ENCODE data around the gene CHDH. TPM values are rescaled to one million over a fixed set of nuclear protein-coding genes. Genes with fewer than 3 reads are reported as not detected.
A peak's percentile ranks its signal among the peaks of the same experiment; 100 is the strongest.

Gene CHDH
- polyA plus RNA-seq, 4 donors: 2.2 to 17.9 (median 7.9) TPM

GRCh38 chr3:53860196-53860595 is 14.0 kb upstream of the CHDH start:
- H3K4me1 ChIP-seq (ENCODE audit: control insufficient read depth in 3 of 3, insufficient read depth in 2 of 3, low read depth in 1 of 3, low read length in 2 of 3): no peaks in the 10 kb centered on the region
- no peaks in the 10 kb centered on the region for H3K9me3 ChIP-seq (ENCODE audit: control insufficient read depth in 2 of 2, insufficient read depth in 1 of 2, low read depth in 1 of 2, low read length in 1 of 2)
- no peak overlapping the region for H3K27ac ChIP-seq (ENCODE audit: low read depth in 1 of 3, low read length in 2 of 3)
- H3K27me3 ChIP-seq (ENCODE audit: control insufficient read depth in 3 of 3, insufficient read depth in 3 of 3, low read length in 3 of 3): no peaks in the 10 kb centered on the region
- no peak overlapping the region for H3K4me3 ChIP-seq (ENCODE audit: low read depth in 1 of 3, low read length in 3 of 3)
- DNase-seq: no peak
- WGBS, 3 donors: 86 to 90% (median 89%) methylated on average over 4 of the region's 4 CpGs
- no peak for FAIRE-seq
- H3K36me3 ChIP-seq (ENCODE audit: control insufficient read depth in 3 of 3, insufficient read depth in 2 of 3, low read depth in 1 of 3, low read length in 3 of 3): peaks cover 12 to 46% (median 13%) of the 10 kb centered on the region in 3 donors

- Histone ChIP-seq H3K27me3 (ENCODE audit: control insufficient read depth in 3 of 3, insufficient read depth in 3 of 3, low read length in 3 of 3) (no peaks in the 10 kb centered on the region), H3K4me3 (ENCODE audit: low read depth in 1 of 3, low read length in 3 of 3) (no peak overlapping the region), H3K9me3 (ENCODE audit: control insufficient read depth in 2 of 2, insufficient read depth in 1 of 2, low read depth in 1 of 2, low read length in 1 of 2) (no peaks in the 10 kb centered on the region), H3K4me1 (ENCODE audit: control insufficient read depth in 3 of 3, insufficient read depth in 2 of 3, low read depth in 1 of 3, low read length in 2 of 3) (no peaks in the 10 kb centered on the region), H3K27ac (ENCODE audit: low read depth in 1 of 3, low read length in 2 of 3) (no peak overlapping the region), H3K36me3 (ENCODE audit: control insufficient read depth in 3 of 3, insufficient read depth in 2 of 3, low read depth in 1 of 3, low read length in 3 of 3) (peaks cover 6 to 38% (median 9%) of the 10 kb centered on the region in 3 donors)
- no peak for FAIRE-seq
- DNase-seq: no peak
- 86 to 93% (median 89%) methylated on average over 6 of the region's 6 CpGs for WGBS, 3 donors
Observed at GRCh38 chr3:53859178-53859577, 13.0 kb upstream of the CHDH start.

GRCh38 chr3:53858096-53858741 is 12.0 kb upstream of the CHDH start:
- FAIRE-seq (no peak), DNase-seq (no peak)
- no peaks in the 10 kb centered on the region for H3K4me1 ChIP-seq (ENCODE audit: control insufficient read depth in 3 of 3, insufficient read depth in 2 of 3, low read depth in 1 of 3, low read length in 2 of 3)
- peaks cover 6 to 35% (median 7%) of the 10 kb centered on the region in 3 donors for H3K36me3 ChIP-seq (ENCODE audit: control insufficient read depth in 3 of 3, insufficient read depth in 2 of 3, low read depth in 1 of 3, low read length in 3 of 3)
- no peaks in the 10 kb centered on the region for H3K27me3 ChIP-seq (ENCODE audit: control insufficient read depth in 3 of 3, insufficient read depth in 3 of 3, low read length in 3 of 3)
- WGBS, 3 donors: 84 to 86% (median 85%) methylated on average over 7 of the region's 7 CpGs
- no peak overlapping the region for H3K4me3 ChIP-seq (ENCODE audit: low read depth in 1 of 3, low read length in 3 of 3)
- H3K9me3 ChIP-seq (ENCODE audit: control insufficient read depth in 2 of 2, insufficient read depth in 1 of 2, low read depth in 1 of 2, low read length in 1 of 2): no peaks in the 10 kb centered on the region
- no peak overlapping the region for H3K27ac ChIP-seq (ENCODE audit: low read depth in 1 of 3, low read length in 2 of 3)

GRCh38 chr3:53856964-53857363 is 10.7 kb upstream of the CHDH start:
- Histone ChIP-seq H3K27me3 (ENCODE audit: control insufficient read depth in 3 of 3, insufficient read depth in 3 of 3, low read length in 3 of 3) (no peaks in the 10 kb centered on the region), H3K36me3 (ENCODE audit: control insufficient read depth in 3 of 3, insufficient read depth in 2 of 3, low read depth in 1 of 3, low read length in 3 of 3) (peaks cover 4 to 33% (median 6%) of the 10 kb centered on the region in 3 donors), H3K4me1 (ENCODE audit: control insufficient read depth in 3 of 3, insufficient read depth in 2 of 3, low read depth in 1 of 3, low read length in 2 of 3) (no peaks in the 10 kb centered on the region), H3K27ac (ENCODE audit: low read depth in 1 of 3, low read length in 2 of 3) (no peak overlapping the region), H3K4me3 (ENCODE audit: low read depth in 1 of 3, low read length in 3 of 3) (no peak overlapping the region), H3K9me3 (ENCODE audit: control insufficient read depth in 2 of 2, insufficient read depth in 1 of 2, low read depth in 1 of 2, low read length in 1 of 2) (no peaks in the 10 kb centered on the region)
- FAIRE-seq: no peak
- no peak for DNase-seq
- WGBS, 3 donors: 64 to 73% (median 72%) methylated on average over 7 of the region's 7 CpGs

GRCh38 chr3:53850895-53851294 is 4.7 kb upstream of the CHDH start:
- Histone ChIP-seq H3K27ac (ENCODE audit: low read depth in 1 of 3, low read length in 2 of 3) (no peak overlapping the region), H3K27me3 (ENCODE audit: control insufficient read depth in 3 of 3, insufficient read depth in 3 of 3, low read length in 3 of 3) (peaks cover 0 to 3% (median 0%) of the 10 kb centered on the region in 3 donors), H3K4me3 (ENCODE audit: low read depth in 1 of 3, low read length in 3 of 3) (no peak overlapping the region), H3K4me1 (ENCODE audit: control insufficient read depth in 3 of 3, insufficient read depth in 2 of 3, low read depth in 1 of 3, low read length in 2 of 3) (peaks cover 0 to 8% (median 0%) of the 10 kb centered on the region in 3 donors), H3K9me3 (ENCODE audit: control insufficient read depth in 2 of 2, insufficient read depth in 1 of 2, low read depth in 1 of 2, low read length in 1 of 2) (no peaks in the 10 kb centered on the region), H3K36me3 (ENCODE audit: control insufficient read depth in 3 of 3, insufficient read depth in 2 of 3, low read depth in 1 of 3, low read length in 3 of 3) (peaks cover 0 to 8% (median 0%) of the 10 kb centered on the region in 3 donors)
- WGBS, 3 donors: 55 to 68% (median 67%) methylated on average over 5 of the region's 5 CpGs
- FAIRE-seq (no peak), DNase-seq (no peak)

GRCh38 chr3:53849916-53850315 is 3.7 kb upstream of the CHDH start:
- H3K27me3 ChIP-seq (ENCODE audit: control insufficient read depth in 3 of 3, insufficient read depth in 3 of 3, low read length in 3 of 3): peaks cover 0 to 3% (median 0%) of the 10 kb centered on the region in 3 donors
- FAIRE-seq (no peak), DNase-seq (no peak)
- H3K27ac ChIP-seq (ENCODE audit: low read depth in 1 of 3, low read length in 2 of 3): no peak overlapping the region
- H3K36me3 ChIP-seq (ENCODE audit: control insufficient read depth in 3 of 3, insufficient read depth in 2 of 3, low read depth in 1 of 3, low read length in 3 of 3): peaks cover 0 to 4% (median 0%) of the 10 kb centered on the region in 3 donors
- H3K4me3 ChIP-seq (ENCODE audit: low read depth in 1 of 3, low read length in 3 of 3): no peak overlapping the region
- no peaks in the 10 kb centered on the region for H3K9me3 ChIP-seq (ENCODE audit: control insufficient read depth in 2 of 2, insufficient read depth in 1 of 2, low read depth in 1 of 2, low read length in 1 of 2)
- 95 to 97% (median 96%) methylated on average over 7 of the region's 7 CpGs for WGBS, 3 donors
- H3K4me1 ChIP-seq (ENCODE audit: control insufficient read depth in 3 of 3, insufficient read depth in 2 of 3, low read depth in 1 of 3, low read length in 2 of 3): peaks cover 2 to 14% (median 5%) of the 10 kb centered on the region in 3 donors

- H3K9me3 ChIP-seq (ENCODE audit: control insufficient read depth in 2 of 2, insufficient read depth in 1 of 2, low read depth in 1 of 2, low read length in 1 of 2): no peaks in the 10 kb centered on the region
- H3K27ac ChIP-seq (ENCODE audit: low read depth in 1 of 3, low read length in 2 of 3): peak overlapping the region in 1 of 3 donors; percentile 25
- H3K4me3 ChIP-seq (ENCODE audit: low read depth in 1 of 3, low read length in 3 of 3): peak overlapping the region in 2 of 3 donors; percentile 56 to 72
- peaks cover 0 to 3% (median 0%) of the 10 kb centered on the region in 3 donors for H3K27me3 ChIP-seq (ENCODE audit: control insufficient read depth in 3 of 3, insufficient read depth in 3 of 3, low read length in 3 of 3)
- FAIRE-seq (no peak), DNase-seq (peak in 1 of 2 donors; percentile 11)
- 26 to 57% (median 33%) methylated on average over 10 of the region's 10 CpGs for WGBS, 3 donors
- peaks cover 2 to 41% (median 6%) of the 10 kb centered on the region in 3 donors for H3K4me1 ChIP-seq (ENCODE audit: control insufficient read depth in 3 of 3, insufficient read depth in 2 of 3, low read depth in 1 of 3, low read length in 2 of 3)
- peaks cover 0 to 2% (median 0%) of the 10 kb centered on the region in 3 donors for H3K36me3 ChIP-seq (ENCODE audit: control insufficient read depth in 3 of 3, insufficient read depth in 2 of 3, low read depth in 1 of 3, low read length in 3 of 3)
Observed at GRCh38 chr3:53846851-53847155, 584 bp upstream of the CHDH start.

GRCh38 chr3:53845881-53846133 is 412 bp downstream of the CHDH start:
- Histone ChIP-seq H3K27me3 (ENCODE audit: control insufficient read depth in 3 of 3, insufficient read depth in 3 of 3, low read length in 3 of 3) (peaks cover 0 to 3% (median 0%) of the 10 kb centered on the region in 3 donors), H3K36me3 (ENCODE audit: control insufficient read depth in 3 of 3, insufficient read depth in 2 of 3, low read depth in 1 of 3, low read length in 3 of 3) (peaks cover 0 to 2% (median 0%) of the 10 kb centered on the region in 3 donors), H3K4me3 (ENCODE audit: low read depth in 1 of 3, low read length in 3 of 3) (peak overlapping the region; percentile 46 to 72 (median 56)), H3K4me1 (ENCODE audit: control insufficient read depth in 3 of 3, insufficient read depth in 2 of 3, low read depth in 1 of 3, low read length in 2 of 3) (peaks cover 2 to 49% (median 6%) of the 10 kb centered on the region in 3 donors), H3K9me3 (ENCODE audit: control insufficient read depth in 2 of 2, insufficient read depth in 1 of 2, low read depth in 1 of 2, low read length in 1 of 2) (no peaks in the 10 kb centered on the region), H3K27ac (ENCODE audit: low read depth in 1 of 3, low read length in 2 of 3) (peak overlapping the region in 2 of 3 donors; percentile 86 to 93)
- FAIRE-seq: no peak
- no peak for DNase-seq
- WGBS, 3 donors: 1 to 2% (median 1%) methylated on average over 33 to 34 of the region's 34 CpGs

All from small intestine (tissue), 7 donors.